Peyer's patch (tissue), 4 donors: ENCODE measurements around the gene SAMD7.

Experiments used
- CTCF ChIP-seq, 6 experiments: fragments of 450-650 bp in 4 of 6; fragments of 200-600 bp in 2 of 6; sonication (generic) in 1 of 6; IDR thresholded peaks; one replicate each; pipeline ENCODE4 v1.5.1; 2017 to 2019; ENCODE audit warnings: antibody characterized with exemption in 6 of 6, mild to moderate bottlenecking in 3 of 6, moderate library complexity in 1 of 6
- POLR2A ChIP-seq, 2 donors: fragments of 450-650 bp; IDR thresholded peaks; one replicate each; pipeline ENCODE4 v1.5.1; 2017; ENCODE audit warnings: antibody characterized with exemption in 2 of 2, mild to moderate bottlenecking in 2 of 2, moderate library complexity in 2 of 2

- TF ChIP-seq POLR2A (IDR thresholded peaks at IDR 0.05) (no peak), CTCF (IDR thresholded peaks at IDR 0.05) (no peak)
These were observed 49.5 kb upstream of the SAMD7 start for GRCh38 chr3:169861871-169862270.
